IMR-90 (cell line): Measurements from ENCODE around the gene CDKL4. TPM values are rescaled to one million over a fixed set of nuclear protein-coding genes. Genes with fewer than 3 reads are reported as not detected.

ENCODE experiments used
- ATAC-seq: fragments of 200-7000 bp; cut with Tn5 transposase; 2 replicates; pipeline ENCODE4 v1.9.1; 2020; ENCODE audit warnings: low read depth, mild to moderate bottlenecking, moderate library complexity
- BruUV-seq: library from RNA; stranded (reverse); fragments of 400-500 nt; replicated peaks from 2 replicates; lab custom pipeline; 2021; lab: Mats Ljungman, UMichigan
- CTCF ChIA-PET: fragments of 300-600 bp; formaldehyde crosslinking; extraction: SDS; loops from one replicate; lab custom pipeline; 2021; ENCODE audit warnings: antibody characterized with exemption; lab: Yijun Ruan, JAX
- POLR2A ChIA-PET: fragments of 300-600 bp; sonication (Branson Sonifier 250); formaldehyde crosslinking; loops from one replicate; lab custom pipeline; 2022; ENCODE audit warnings: antibody characterized with exemption; ENCODE audit not compliant: unreplicated experiment; lab: Charles Lee
- DNase-seq: peaks from one replicate; pipeline ENCODE4 v3.0.0; 2013
- H2AFZ ChIP-seq: replicated peaks from 2 replicates; pipeline ENCODE3; 2013; ENCODE audit warnings: low read length, mild to moderate bottlenecking; ENCODE audit not compliant: poor library complexity
- H2AK5ac ChIP-seq: 2 replicates; pipeline ENCODE4 v1.6.1; 2013; ENCODE audit warnings: low read depth, low read length, inconsistent platforms
- H2AK9ac ChIP-seq: replicated peaks from 2 replicates; pipeline ENCODE3; 2013; ENCODE audit warnings: mild to moderate bottlenecking, low read depth, low read length, moderate library complexity; ENCODE audit not compliant: poor library complexity
- H2BK120ac ChIP-seq: 2 replicates; pipeline ENCODE4 v1.6.1; 2013; ENCODE audit warnings: low read depth, low read length, inconsistent platforms
- H2BK15ac ChIP-seq: 3 replicates; pipeline ENCODE4 v1.6.1; 2013; ENCODE audit warnings: low read depth, low read length, inconsistent platforms
- H2BK20ac ChIP-seq: 2 replicates; pipeline ENCODE4 v1.6.1; 2013; ENCODE audit warnings: low read depth, mild to moderate bottlenecking, inconsistent platforms, low read length, moderate library complexity
- H2BK5ac ChIP-seq: 2 replicates; pipeline ENCODE4 v1.6.1; 2013; ENCODE audit warnings: mild to moderate bottlenecking, low read depth, low read length, inconsistent platforms; ENCODE audit not compliant: poor library complexity, severe bottlenecking
- H3K14ac ChIP-seq: replicated peaks from 2 replicates; pipeline ENCODE4 v1.6.1; 2013; ENCODE audit warnings: low read depth, low read length, inconsistent platforms
- H3K18ac ChIP-seq: 2 replicates; pipeline ENCODE4 v1.6.1; 2013; ENCODE audit warnings: low read depth, low read length, control low read depth
- H3K23ac ChIP-seq: 2 replicates; pipeline ENCODE4 v1.6.1; 2013; ENCODE audit warnings: low read depth, low read length, inconsistent platforms
- H3K27ac ChIP-seq: 2 replicates; pipeline ENCODE4 v1.5.1; 2013; ENCODE audit warnings: mild to moderate bottlenecking, control low read depth, low read length; ENCODE audit not compliant: insufficient read depth
- H3K27me3 ChIP-seq: 2 replicates; pipeline ENCODE4 v1.6.1; 2013; ENCODE audit warnings: low read length; ENCODE audit not compliant: control insufficient read depth, insufficient read depth
- H3K36me3 ChIP-seq: 2 replicates; pipeline ENCODE4 v1.6.1; 2013; ENCODE audit warnings: low read length, mixed read lengths; ENCODE audit not compliant: control insufficient read depth, insufficient read depth
- H3K4ac ChIP-seq: 2 replicates; pipeline ENCODE4 v1.6.1; 2013; ENCODE audit warnings: low read depth, low read length, inconsistent platforms
- H3K4me1 ChIP-seq: 2 replicates; pipeline ENCODE4 v1.6.1; 2013; ENCODE audit warnings: low read length, mixed read lengths; ENCODE audit not compliant: control insufficient read depth, insufficient read depth
- H3K4me2 ChIP-seq: 2 replicates; pipeline ENCODE4 v1.6.1; 2013; ENCODE audit warnings: low read depth, mild to moderate bottlenecking, control low read depth, low read length, moderate library complexity
- H3K4me3 ChIP-seq: 2 replicates; pipeline ENCODE4 v1.5.1; 2013; ENCODE audit warnings: low read depth, mild to moderate bottlenecking, control low read depth, low read length, moderate library complexity; ENCODE audit not compliant: insufficient read depth
- H3K56ac ChIP-seq: 2 replicates; pipeline ENCODE4 v1.6.1; 2013; ENCODE audit warnings: low read length, inconsistent platforms; ENCODE audit not compliant: insufficient read depth; ENCODE audit errors: extremely low read depth
- H3K79me1 ChIP-seq, 2 experiments: 2 replicates each; pipeline ENCODE4 v1.6.1; 2013; ENCODE audit warnings: low read length in 2 of 2, inconsistent platforms in 1 of 2, low read depth in 1 of 2
- H3K9ac ChIP-seq: 2 replicates; pipeline ENCODE4 v1.6.1; 2013; ENCODE audit warnings: low read depth, low read length, control low read depth
- H3K9me1 ChIP-seq: 2 replicates; pipeline ENCODE4 v1.6.1; 2013; ENCODE audit warnings: low read length, inconsistent platforms; ENCODE audit not compliant: insufficient read depth
- H3K9me3 ChIP-seq: 2 replicates; pipeline ENCODE4 v1.6.1; 2013; ENCODE audit warnings: low read length; ENCODE audit not compliant: control insufficient read depth, insufficient read depth
- H4K20me1 ChIP-seq: 2 replicates; pipeline ENCODE4 v1.6.1; 2013; ENCODE audit warnings: low read length, inconsistent platforms; ENCODE audit not compliant: insufficient read depth
- H4K5ac ChIP-seq: 2 replicates; pipeline ENCODE4 v1.6.1; 2013; ENCODE audit warnings: mild to moderate bottlenecking, low read depth, low read length, control low read depth
- H4K8ac ChIP-seq, 2 experiments: 2 replicates each; pipeline ENCODE4 v1.6.1; 2013; ENCODE audit warnings: low read depth in 2 of 2, low read length in 2 of 2, control low read depth in 1 of 2, inconsistent platforms in 1 of 2
- H4K91ac ChIP-seq: 2 replicates; pipeline ENCODE4 v1.6.1; 2013; ENCODE audit warnings: low read depth, low read length, inconsistent platforms; ENCODE audit not compliant: insufficient read depth
- MXI1 ChIP-seq: IDR thresholded peaks from 2 replicates; pipeline ENCODE4 v1.6.1; 2012; ENCODE audit warnings: low read depth, mild to moderate bottlenecking, low read length, moderate library complexity, borderline replicate concordance
- RCOR1 ChIP-seq: IDR thresholded peaks from 2 replicates; pipeline ENCODE4 v1.6.1; 2012; ENCODE audit warnings: mild to moderate bottlenecking, low read length, improper control_type of control experiment; ENCODE audit not compliant: insufficient replicate concordance
- WGBS, 2 experiments: methylation state at CpG; one replicate each; pipeline versions ENCODE4 v1.1.5 to v1.1.7; 2013; ENCODE audit warnings: missing lambda C conversion rate in 2 of 2; ENCODE audit not compliant: insufficient read length in 1 of 2; ENCODE audit errors: extremely low coverage in 2 of 2; 5-methylcytosine and 5-hydroxymethylcytosine counted together
- dilution Hi-C: fragments of 300-500 bp; cut with HindIII; formaldehyde crosslinking; loops from one replicate; pipeline ENCODE4 v1.14.3; 2018; ENCODE audit warnings: low sequenced_read_pairs; ENCODE audit not compliant: unreplicated experiment
- in situ Hi-C: fragments of 300-500 bp; cut with MboI; formaldehyde crosslinking; loops from 3 replicates; pipeline ENCODE4 v1.14.3; 2019; ENCODE audit warnings: low sequenced_read_pairs, inconsistent platforms, mixed read lengths
- intact Hi-C: fragments of 100-400 bp; cut with micrococcal nuclease; formaldehyde crosslinking; loops from 2 replicates; pipeline ENCODE4 v1.10.0; 2022
- polyA plus RNA-seq, 3 experiments: library from polyadenylated mRNA; depleted of rRNA; stranded (reverse); fragments of >200 nt; gene quantifications; 2 replicates each; pipeline ENCODE4 v1.2.3, GENCODE V29; 2012; ENCODE audit warnings: low replicate concordance in 1 of 3
- total RNA-seq: library from RNA; depleted of rRNA; stranded (reverse); fragments of >200 nt; gene quantifications from 2 replicates; pipeline ENCODE4 v1.2.3, GENCODE V29; 2012

Gene CDKL4
- total and polyA plus RNA-seq, 2 of the 4 experiments (the other 2 are of a cell fraction): not detected

GRCh38 chr2:39220136-39220535, 23.6 kb downstream of the CDKL4 start:
- dilution Hi-C loops (loop anchor here (25.0 kb wide), 1 partner anchor 133 kb away; no protein-coding TSS in a partner anchor), in situ Hi-C loops (loop anchor here (10.0 kb wide), 1 partner anchor 275 kb away; no protein-coding TSS in a partner anchor), intact Hi-C loops (no loop called here)
- ATAC-seq (no peak), DNase-seq (no peak)
- no peaks in the 10 kb centered on the region for H3K36me3 ChIP-seq
- H2AK9ac ChIP-seq: no peak overlapping the region
- no peak overlapping the region for H2AK5ac ChIP-seq
- no peak overlapping the region for H2AFZ ChIP-seq
- H3K79me1 ChIP-seq: no peaks in the 10 kb centered on the region
- no peak overlapping the region for H3K4me3 ChIP-seq
- TF ChIP-seq MXI1: no peak
- TF ChIP-seq RCOR1: no peak
- ChIA-PET CTCF (no interaction called here), POLR2A (no interaction called here)
- no peak overlapping the region for H3K4me2 ChIP-seq
- no peaks in the 10 kb centered on the region for H3K9me3 ChIP-seq
- H3K9me1 ChIP-seq: no peaks in the 10 kb centered on the region
- H3K14ac ChIP-seq: no peak overlapping the region
- no peak overlapping the region for H4K91ac ChIP-seq
- H3K18ac ChIP-seq: no peak overlapping the region
- H2BK5ac ChIP-seq: no peak overlapping the region
- no peak overlapping the region for H3K4ac ChIP-seq
- BruUV-seq: no TSS peak
- H3K9ac ChIP-seq: no peak overlapping the region
- H2BK120ac ChIP-seq: no peak overlapping the region
- H3K4me1 ChIP-seq: no peaks in the 10 kb centered on the region
- no peak overlapping the region for H3K27ac ChIP-seq
- no peak overlapping the region for H2BK15ac ChIP-seq
- no peaks in the 10 kb centered on the region for H4K20me1 ChIP-seq
- no peak overlapping the region for H2BK20ac ChIP-seq
- no peak overlapping the region for H4K8ac ChIP-seq
- no peaks in the 10 kb centered on the region for H3K27me3 ChIP-seq
- H4K5ac ChIP-seq: no peak overlapping the region
- no peak overlapping the region for H3K23ac ChIP-seq
- 60% methylated on average over 1 of the region's 2 CpGs; no CpG with 5 or more reads in 1 of the 2 experiments for WGBS, 2 experiments
- H3K56ac ChIP-seq: no peak overlapping the region
